Subcutaneous abdominal adipose tissue (tissue), 5 donors: ENCODE data around the gene CFAP97D2.
"Not testable (repeated sequence)": the region's sequence is repeated elsewhere in the genome, so short reads cannot be mapped to it uniquely, and the experiment has no call there.

Experiments used
- H3K27ac ChIP-seq: one replicate; pipeline ENCODE4 v1.7.0; 2013; ENCODE audit warnings: low read depth, mild to moderate bottlenecking, inconsistent platforms, low read length, moderate library complexity
- H3K27me3 ChIP-seq, 5 donors: one replicate each; pipeline ENCODE4 v1.7.0; 2013; ENCODE audit warnings: low read length in 5 of 5, inconsistent platforms in 1 of 5; ENCODE audit not compliant: control insufficient read depth in 5 of 5, insufficient read depth in 4 of 5
- H3K36me3 ChIP-seq, 5 donors: one replicate each; pipeline ENCODE4 v1.7.0; 2013; ENCODE audit warnings: low read length in 5 of 5; ENCODE audit not compliant: control insufficient read depth in 5 of 5, insufficient read depth in 5 of 5
- H3K4me1 ChIP-seq, 5 donors: one replicate each; pipeline ENCODE4 v1.7.0; 2013; ENCODE audit warnings: low read length in 5 of 5, mild to moderate bottlenecking in 3 of 5, moderate library complexity in 1 of 5; ENCODE audit not compliant: control insufficient read depth in 5 of 5, insufficient read depth in 5 of 5
- H3K4me3 ChIP-seq, 5 donors: one replicate each; pipeline ENCODE4 v1.7.0; 2013; ENCODE audit warnings: low read length in 5 of 5, low read depth in 1 of 5
- H3K9ac ChIP-seq, 5 donors: one replicate each; pipeline ENCODE4 v1.7.0; 2013; ENCODE audit warnings: low read length in 5 of 5, mild to moderate bottlenecking in 4 of 5, moderate library complexity in 3 of 5
- H3K9me3 ChIP-seq, 5 donors: one replicate each; pipeline ENCODE4 v1.7.0; 2013; ENCODE audit warnings: low read length in 5 of 5; ENCODE audit not compliant: control insufficient read depth in 5 of 5
- donor health status: healthy.
- donor health status: healthy.
- donor health status: healthy.
- donor health status: healthy.
- donor health status: healthy.

Gene CFAP97D2

DNA sequence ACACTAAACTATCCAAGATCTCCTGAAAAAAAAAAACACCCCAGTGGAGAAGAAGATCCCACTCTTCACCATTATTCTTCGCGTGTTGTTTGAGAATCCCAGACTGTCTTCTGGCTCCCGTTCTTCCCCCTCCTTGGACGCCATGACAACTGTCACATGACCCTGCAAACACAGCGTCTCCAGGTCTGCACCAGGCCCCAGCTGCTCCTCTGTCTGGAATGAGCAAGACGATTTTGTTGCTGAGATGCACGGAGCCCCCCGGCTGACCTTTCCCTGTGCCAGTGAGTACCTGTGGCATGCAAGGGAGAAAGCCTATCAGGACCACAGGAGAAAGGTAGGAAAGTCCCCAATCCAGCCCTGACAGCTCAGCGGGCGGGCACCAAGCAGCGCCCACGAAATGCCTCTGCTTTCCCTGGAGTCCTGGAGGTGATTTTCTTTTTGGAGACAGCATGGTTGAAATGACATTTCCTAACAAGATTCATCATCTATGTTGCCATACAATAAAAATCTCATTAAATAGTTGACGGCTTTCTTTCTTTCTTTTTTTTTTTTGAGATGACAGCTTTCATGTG is at the start of gene CFAP97D2:
TSS of gene CFAP97D2 (plus strand) at position 171 of the 572 bp plus-strand sequence. CDS start at position 245, 74 bp downstream.
- H3K27me3 ChIP-seq = peaks cover 0 to 6% (median 4%) of the 10 kb centered on the region in 5 donors
- H3K9me3 ChIP-seq = peaks cover 0 to under 1% (median 0%) of the 10 kb centered on the region in 5 donors
- no peaks in the 10 kb centered on the region for H3K36me3 ChIP-seq
- no peak within 1 kb of the TSS for H3K9ac ChIP-seq
- H3K4me3 ChIP-seq = no peak within 1 kb of the TSS
- H3K4me1 ChIP-seq = peaks cover 0 to 8% (median 0%) of the 10 kb centered on the region in 5 donors
- H3K27ac ChIP-seq = no peak within 1 kb of the TSS

DNA sequence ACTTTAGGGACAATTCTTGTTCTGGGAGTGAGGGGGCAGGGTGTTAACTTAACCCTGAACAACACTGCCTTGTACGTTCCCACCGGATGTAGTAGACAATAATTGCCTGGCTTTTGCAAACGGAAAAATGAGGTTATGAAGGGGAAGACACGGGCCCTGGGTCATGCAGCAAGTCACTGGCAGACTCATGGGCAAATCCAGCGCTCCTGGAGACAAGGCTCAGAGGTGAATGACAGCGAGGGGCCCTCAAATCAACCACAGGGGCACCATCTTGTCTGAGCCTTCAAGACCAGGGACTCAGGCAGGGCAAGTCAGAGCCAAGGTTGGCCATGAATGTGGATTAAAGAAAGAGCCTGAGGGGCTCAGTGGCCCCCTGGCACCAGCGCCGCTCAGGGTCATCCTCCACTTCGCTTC is 49.4 kb upstream of the CFAP97D2 start:
- Histone ChIP-seq H3K9me3 (no peaks in the 10 kb centered on the region), H3K9ac (peak overlapping the region in 3 of 5 donors; percentile 40 to 82 (median 59)), H3K27ac (peak overlapping the region; percentile 87), H3K4me1 (peaks cover 10 to 75% (median 52%) of the 10 kb centered on the region in 5 donors), H3K4me3 (peak overlapping the region in 4 of 5 donors; percentile 4 to 92 (median 55)), H3K36me3 (peaks cover 0 to 5% (median 0%) of the 10 kb centered on the region in 5 donors), H3K27me3 (no peaks in the 10 kb centered on the region)

DNA sequence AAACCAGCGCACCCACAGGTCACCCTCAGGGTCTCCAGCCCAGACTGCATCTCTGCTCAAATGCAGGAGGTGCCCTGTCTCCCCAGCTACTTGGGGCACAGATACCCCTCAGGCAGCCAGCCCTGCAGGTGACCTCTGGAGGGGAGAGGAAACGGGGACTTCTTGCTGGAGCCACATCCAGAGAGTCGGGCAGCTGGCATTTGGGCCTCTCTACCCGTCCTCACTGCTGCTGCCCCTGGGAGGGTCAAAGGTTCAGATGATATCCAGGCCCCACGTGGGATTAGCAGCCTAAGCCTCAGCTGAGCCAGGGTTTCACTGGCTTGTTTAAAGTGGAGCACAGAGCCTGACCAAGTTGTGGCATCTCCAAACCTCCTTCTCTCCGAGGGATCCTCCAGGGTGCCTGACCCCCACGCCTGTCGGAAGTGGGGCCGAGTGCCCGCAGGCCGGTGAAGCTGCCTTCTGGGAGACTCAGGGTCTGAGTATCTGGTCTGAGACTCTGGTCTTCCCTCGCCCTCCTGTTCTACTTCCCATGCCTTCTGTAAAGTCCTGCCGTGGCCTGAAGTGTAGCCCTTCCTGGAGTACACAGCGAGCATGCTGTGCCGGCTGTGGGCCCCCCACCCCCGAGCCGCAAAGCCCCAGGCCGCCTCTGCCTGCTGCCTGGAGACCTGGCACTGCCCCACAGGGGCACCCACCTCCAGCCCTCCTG is 48.8 kb upstream of the CFAP97D2 start:
- H3K9ac ChIP-seq = peak overlapping the region; percentile 45 to 82 (median 78)
- peak overlapping the region; percentile 61 to 92 (median 84) for H3K4me3 ChIP-seq
- H3K27me3 ChIP-seq = no peaks in the 10 kb centered on the region
- H3K4me1 ChIP-seq = peaks cover 10 to 71% (median 52%) of the 10 kb centered on the region in 5 donors
- H3K9me3 ChIP-seq = no peaks in the 10 kb centered on the region
- H3K27ac ChIP-seq = peak overlapping the region; percentile 87
- no peaks in the 10 kb centered on the region for H3K36me3 ChIP-seq

DNA sequence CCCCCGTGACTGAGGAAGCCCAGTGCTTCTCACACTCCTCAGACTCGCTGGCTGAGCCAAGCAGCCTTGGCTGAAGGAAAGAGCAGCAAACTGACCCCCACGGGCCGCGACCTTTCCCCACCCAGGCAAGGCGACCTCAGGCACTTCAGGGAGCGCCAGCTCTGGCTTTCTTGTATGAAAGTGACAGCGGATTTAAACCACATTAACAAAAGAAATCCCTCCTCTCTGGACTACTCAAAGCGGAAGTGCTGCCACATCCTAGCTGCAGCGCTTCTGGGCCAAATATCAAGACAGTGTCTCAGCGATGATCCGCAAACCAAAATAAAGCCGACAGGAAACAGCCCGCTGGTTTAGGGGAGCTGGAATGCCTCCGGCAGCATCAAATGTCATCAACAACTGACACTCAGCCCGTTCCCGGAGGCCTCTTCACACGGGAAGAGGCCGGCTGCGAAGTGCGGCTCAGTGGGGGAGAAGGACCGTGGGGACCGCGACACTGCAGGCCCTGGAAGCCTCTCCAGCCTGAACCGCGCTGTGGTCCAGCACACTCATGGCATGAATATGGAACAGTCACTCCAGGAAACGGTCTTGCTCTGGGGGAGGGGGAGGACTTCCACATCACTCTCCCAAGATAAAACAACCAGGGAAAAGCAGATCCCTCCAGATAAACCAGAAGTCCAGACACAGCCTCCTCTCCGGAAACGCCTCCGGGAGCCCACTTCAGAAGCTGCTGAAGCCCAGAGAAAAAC is 48.0 kb upstream of the CFAP97D2 start:
- Histone ChIP-seq H3K36me3 (no peaks in the 10 kb centered on the region), H3K9ac (peak overlapping the region; percentile 60 to 82 (median 78)), H3K9me3 (no peaks in the 10 kb centered on the region), H3K27me3 (no peaks in the 10 kb centered on the region), H3K27ac (peak overlapping the region; percentile 87), H3K4me1 (peaks cover 10 to 68% (median 52%) of the 10 kb centered on the region in 5 donors), H3K4me3 (peak overlapping the region; percentile 61 to 92 (median 84))

DNA sequence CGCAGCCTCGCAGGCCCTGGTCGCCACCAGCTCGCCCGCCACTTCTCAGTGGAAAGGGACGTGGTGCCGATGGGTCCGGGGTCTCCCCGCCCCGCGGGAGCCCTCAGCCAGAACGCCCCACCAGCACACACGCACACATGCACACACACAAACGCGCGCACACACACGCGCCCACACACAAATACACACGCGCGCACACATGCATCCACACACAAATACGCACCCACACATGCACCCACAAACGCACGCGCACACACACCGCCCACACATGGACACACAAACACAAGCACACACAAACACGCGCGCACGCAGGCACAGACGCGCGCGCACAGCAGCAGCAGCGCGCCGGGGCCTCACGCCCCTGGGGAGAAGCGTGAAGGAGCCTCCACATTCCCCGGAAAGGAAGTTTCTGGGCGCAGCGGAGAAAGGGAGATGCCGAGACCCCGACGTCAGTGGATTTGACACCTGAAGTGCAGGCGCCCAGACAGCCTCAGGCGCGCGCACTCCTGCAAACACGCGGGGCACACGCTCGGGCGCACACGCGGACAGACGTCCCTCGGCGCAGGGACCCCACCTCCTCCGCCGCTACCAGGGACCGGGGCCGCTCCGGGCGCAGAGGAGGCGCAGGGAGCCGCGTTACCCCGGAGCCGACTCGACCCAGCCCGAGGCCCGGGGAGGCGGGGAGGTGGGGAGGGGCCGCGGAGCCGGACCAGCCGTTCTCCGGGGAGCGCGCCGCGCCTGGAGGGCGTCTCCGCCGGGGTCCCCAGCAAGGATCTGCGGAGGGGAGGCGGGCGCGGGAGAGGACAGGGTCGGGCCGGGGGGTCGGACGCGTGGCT is 47.3 kb upstream of the CFAP97D2 start:
- Histone ChIP-seq H3K4me3 (peak overlapping the region; percentile 61 to 92 (median 84)), H3K27me3 (no peaks in the 10 kb centered on the region), H3K9me3 (no peaks in the 10 kb centered on the region), H3K27ac (peak overlapping the region; percentile 87), H3K4me1 (peaks cover 10 to 65% (median 51%) of the 10 kb centered on the region in 5 donors), H3K36me3 (no peaks in the 10 kb centered on the region), H3K9ac (peak overlapping the region in 4 of 5 donors; percentile 60 to 82 (median 72))

DNA sequence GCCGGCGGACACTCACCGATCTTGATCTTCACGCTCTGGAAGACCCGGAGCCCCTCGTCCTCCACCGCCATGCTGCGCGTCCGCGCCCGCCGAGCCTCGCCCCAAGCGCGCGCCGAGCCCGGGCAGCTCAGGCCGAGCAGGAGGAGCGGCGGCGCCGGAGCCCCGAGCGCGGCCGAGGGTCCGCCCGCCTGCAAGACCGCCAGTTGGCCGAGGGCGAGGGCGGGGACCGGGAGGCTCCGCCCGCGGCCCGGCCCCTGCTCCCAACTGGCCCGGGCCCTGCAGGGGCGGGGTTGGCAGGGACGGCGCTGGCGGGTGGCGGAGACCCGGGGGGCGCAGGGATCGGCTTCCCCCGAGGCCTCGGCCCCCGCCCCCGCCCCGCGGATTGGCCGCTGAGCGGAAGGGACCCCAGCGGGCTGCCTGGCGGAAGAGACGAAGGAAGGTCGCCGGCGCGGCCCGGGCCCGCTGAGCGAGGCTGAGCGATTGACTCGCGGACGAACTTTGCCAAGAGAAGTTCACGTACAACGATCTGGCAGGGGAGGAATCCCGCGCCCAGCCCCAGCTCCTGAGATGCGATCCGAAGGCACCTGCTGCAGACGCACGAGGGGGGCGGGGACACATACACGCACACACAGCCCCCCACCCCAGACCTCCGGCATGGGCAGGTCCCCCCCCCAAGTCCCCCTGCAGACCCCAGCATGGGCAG is 46.5 kb upstream of the CFAP97D2 start, which contains the start of gene RASA3:
TSS of gene RASA3 (minus strand) at position 205 of the 703 bp plus-strand sequence. CDS start at position 71, 134 bp downstream.
- Histone ChIP-seq H3K27me3 (no peaks in the 10 kb centered on the region), H3K36me3 (no peaks in the 10 kb centered on the region), H3K9ac (peak within 1 kb of the TSS in 4 of 5 donors; percentile 60 to 82 (median 72)), H3K4me1 (peaks cover 10 to 57% (median 43%) of the 10 kb centered on the region in 5 donors), H3K4me3 (peak within 1 kb of the TSS; percentile 46 to 92 (median 84)), H3K9me3 (no peaks in the 10 kb centered on the region), H3K27ac (peak within 1 kb of the TSS; percentile 87)

DNA sequence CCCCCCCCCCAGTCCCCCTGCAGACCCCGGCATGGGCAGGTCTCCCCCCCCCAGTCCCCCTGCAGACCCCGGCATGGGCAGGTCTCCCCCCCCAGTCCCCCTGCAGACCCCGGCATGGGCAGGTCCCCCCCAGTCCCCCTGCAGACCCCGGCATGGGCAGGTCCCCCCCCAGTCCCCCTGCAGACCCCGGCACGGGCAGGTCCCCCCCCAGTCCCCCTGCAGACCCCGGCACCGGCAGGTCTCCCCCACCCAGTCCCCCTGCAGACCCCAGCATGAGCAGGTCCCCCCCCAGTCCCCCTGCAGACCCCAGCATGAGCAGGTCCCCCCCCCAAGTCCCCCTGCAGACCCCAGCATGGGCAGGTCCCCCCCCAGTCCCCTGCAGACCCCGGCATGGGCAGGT is 45.9 kb upstream of the CFAP97D2 start:
- not testable (repeated sequence) for H3K9me3 ChIP-seq, H3K4me3 ChIP-seq, H3K36me3 ChIP-seq, H3K27me3 ChIP-seq, H3K27ac ChIP-seq, H3K9ac ChIP-seq
- peaks cover 10 to 52% (median 38%) of the 10 kb centered on the region in 5 donors for H3K4me1 ChIP-seq

DNA sequence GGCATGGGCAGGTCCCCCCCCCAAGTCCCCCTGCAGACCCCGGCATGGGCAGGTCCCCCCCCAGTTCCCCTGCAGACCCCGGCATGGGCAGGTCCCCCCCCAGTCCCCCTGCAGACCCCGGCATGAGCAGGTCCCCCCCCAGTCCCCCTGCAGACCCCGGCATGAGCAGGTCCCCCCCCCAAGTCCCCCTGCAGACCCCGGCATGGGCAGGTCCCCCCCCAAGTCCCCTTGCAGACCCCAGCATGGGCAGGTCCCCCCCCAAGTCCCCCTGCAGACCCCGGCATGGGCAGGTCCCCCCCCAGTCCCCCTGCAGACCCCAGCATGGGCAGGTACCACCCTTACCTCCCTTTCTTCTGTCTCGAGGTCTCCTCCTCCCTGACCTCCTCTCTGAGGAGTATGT is 45.5 kb upstream of the CFAP97D2 start:
- H3K4me1 ChIP-seq = peaks cover 10 to 47% (median 33%) of the 10 kb centered on the region in 5 donors
- not testable (repeated sequence) for H3K9me3 ChIP-seq, H3K9ac ChIP-seq, H3K36me3 ChIP-seq, H3K27ac ChIP-seq, H3K27me3 ChIP-seq, H3K4me3 ChIP-seq
